Brain microvascular endothelial cell (primary cell): ENCODE measurements around the gene CCL19.

ENCODE experiments used
- DNase-seq: peaks from one replicate; pipeline ENCODE4 v3.0.0-alpha.2; 2020
- H3K27ac ChIP-seq: fragments of 250-450 bp; sonication (Bioruptor Pico); 2 replicates; pipeline ENCODE4 v1.5.1; 2020; ENCODE audit warnings: mild to moderate bottlenecking, moderate library complexity
- H3K27me3 ChIP-seq: fragments of 250-450 bp; sonication (Bioruptor Pico); replicated peaks from 2 replicates; pipeline ENCODE4 v1.5.1; 2020; ENCODE audit warnings: mild to moderate bottlenecking
- H3K36me3 ChIP-seq: fragments of 250-450 bp; sonication (Bioruptor Pico); replicated peaks from 2 replicates; pipeline ENCODE4 v1.5.1; 2020; ENCODE audit warnings: mild to moderate bottlenecking
- H3K4me3 ChIP-seq: 2 replicates; pipeline ENCODE4 v1.5.1; 2011; ENCODE audit warnings: low read depth, mild to moderate bottlenecking, control low read depth, low read length, moderate library complexity
- in situ Hi-C: cut with HindIII; loops from 2 replicates; pipeline ENCODE4 v1.10.0; 2017; ENCODE audit warnings: low sequenced_read_pairs, low pct_ligation_motif_present
- TF ChIP-seq, protein P1 (sequence below): IDR thresholded peaks from 2 replicates; pipeline ENCODE4 v1.5.1; 2011; ENCODE audit warnings: low read depth, mild to moderate bottlenecking, moderate library complexity, low read length, control low read depth, inconsistent platforms; ENCODE audit errors: missing control alignments

CCL19 gene

DNA sequence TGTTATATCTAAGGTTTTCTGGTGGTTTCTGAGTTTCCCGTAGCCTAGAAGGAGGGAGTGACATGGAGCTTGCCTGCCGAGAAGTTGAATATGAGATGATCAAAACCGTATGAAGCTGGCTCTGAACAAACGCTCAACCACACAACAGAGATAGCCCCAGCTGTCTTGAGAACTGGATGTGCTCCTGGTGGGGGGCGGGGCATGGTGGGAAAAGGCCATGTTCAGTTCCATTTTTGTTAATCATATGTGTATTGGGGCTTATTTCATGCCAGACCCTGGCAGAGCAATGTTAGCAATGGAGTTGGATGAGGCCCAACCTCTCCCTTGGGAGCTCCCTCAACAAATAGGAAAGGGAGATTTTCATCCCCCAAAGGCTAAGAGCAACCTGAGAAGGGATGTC lies 4.8 kb downstream of the CCL19 start:
- no peak for DNase-seq
- in situ Hi-C loops = no loop called here
- Histone ChIP-seq H3K4me3 (no peak overlapping the region), H3K36me3 (no peaks in the 10 kb centered on the region), H3K27me3 (no peaks in the 10 kb centered on the region), H3K27ac (no peak overlapping the region)
- TF ChIP-seq, protein P1, sequence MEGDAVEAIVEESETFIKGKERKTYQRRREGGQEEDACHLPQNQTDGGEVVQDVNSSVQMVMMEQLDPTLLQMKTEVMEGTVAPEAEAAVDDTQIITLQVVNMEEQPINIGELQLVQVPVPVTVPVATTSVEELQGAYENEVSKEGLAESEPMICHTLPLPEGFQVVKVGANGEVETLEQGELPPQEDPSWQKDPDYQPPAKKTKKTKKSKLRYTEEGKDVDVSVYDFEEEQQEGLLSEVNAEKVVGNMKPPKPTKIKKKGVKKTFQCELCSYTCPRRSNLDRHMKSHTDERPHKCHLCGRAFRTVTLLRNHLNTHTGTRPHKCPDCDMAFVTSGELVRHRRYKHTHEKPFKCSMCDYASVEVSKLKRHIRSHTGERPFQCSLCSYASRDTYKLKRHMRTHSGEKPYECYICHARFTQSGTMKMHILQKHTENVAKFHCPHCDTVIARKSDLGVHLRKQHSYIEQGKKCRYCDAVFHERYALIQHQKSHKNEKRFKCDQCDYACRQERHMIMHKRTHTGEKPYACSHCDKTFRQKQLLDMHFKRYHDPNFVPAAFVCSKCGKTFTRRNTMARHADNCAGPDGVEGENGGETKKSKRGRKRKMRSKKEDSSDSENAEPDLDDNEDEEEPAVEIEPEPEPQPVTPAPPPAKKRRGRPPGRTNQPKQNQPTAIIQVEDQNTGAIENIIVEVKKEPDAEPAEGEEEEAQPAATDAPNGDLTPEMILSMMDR = no peak

DNA sequence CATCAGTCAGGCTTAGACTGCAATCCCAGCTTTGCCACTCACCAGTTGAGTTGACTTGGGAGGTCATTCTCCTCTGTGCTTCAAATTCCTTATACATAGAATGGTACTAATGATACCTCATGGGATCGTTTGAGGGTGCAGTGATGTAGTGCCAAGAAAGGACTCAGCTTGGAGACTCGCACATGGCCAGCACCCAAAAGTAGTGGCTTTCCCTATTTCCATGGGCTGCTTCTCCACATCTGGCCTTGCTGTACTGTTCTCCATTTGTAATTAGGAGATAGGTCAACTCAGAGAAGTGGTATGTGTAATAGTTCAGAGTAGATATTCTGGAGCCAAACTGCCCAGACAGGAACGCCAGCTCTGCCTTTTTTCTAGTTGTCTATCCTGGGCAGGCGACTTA lies 5.5 kb downstream of the CCL19 start:
- TF ChIP-seq, protein P1 = no peak
- H3K4me3 ChIP-seq = no peak overlapping the region

DNA sequence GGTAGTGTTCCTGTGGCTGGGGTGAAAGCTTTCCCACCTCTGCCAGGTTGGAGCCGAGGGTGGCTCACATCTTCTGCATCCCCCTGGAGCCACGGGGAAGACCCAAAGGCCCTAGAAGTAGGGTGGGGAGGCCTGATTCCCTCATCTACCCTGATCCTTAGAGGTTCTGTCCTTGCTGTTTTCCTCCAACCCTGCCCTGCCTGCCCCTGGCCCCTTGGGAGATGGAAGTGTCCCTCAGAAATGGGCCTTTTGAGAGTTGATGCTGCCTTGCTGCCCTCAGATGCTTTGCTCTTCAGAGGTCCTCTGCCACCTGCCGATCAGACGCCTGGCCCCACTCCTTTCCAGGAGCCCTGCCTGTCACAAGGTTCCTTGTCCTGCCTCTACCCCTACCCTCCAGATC lies 6.3 kb downstream of the CCL19 start:
- no peak overlapping the region for H3K27ac ChIP-seq
- H3K36me3 ChIP-seq = no peaks in the 10 kb centered on the region
- in situ Hi-C loops = no loop called here
- no peak for DNase-seq
- H3K4me3 ChIP-seq = no peak overlapping the region
- no peaks in the 10 kb centered on the region for H3K27me3 ChIP-seq
- TF ChIP-seq, protein P1 = no peak

More for the DNA sequence above, 5.5 kb downstream of the CCL19 start:
- Histone ChIP-seq H3K27ac (no peak overlapping the region), H3K27me3 (no peaks in the 10 kb centered on the region), H3K36me3 (no peaks in the 10 kb centered on the region)
- in situ Hi-C loops = no loop called here
- no peak for DNase-seq

DNA sequence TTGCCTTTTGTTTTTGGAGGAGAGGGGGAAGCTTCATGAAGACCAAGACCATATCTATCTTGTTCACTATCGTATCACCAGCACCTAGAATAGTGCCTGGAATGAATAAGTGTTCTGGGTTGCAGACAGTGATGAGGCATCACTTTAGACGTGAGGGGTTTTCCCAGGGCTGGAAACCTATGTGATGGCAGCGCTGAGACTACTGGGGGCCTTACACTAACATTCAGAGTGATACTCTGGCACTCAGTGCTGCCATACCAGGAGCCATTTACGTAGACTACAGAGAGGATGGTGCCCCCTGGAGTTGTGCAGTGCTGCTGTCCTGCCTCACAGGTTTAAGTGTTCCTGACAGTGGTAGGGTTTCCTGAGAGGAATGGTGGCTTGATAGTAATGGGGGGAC lies 6.9 kb downstream of the CCL19 start:
- Histone ChIP-seq H3K27me3 (no peaks in the 10 kb centered on the region), H3K36me3 (no peaks in the 10 kb centered on the region), H3K4me3 (no peak overlapping the region), H3K27ac (no peak overlapping the region)
- TF ChIP-seq, protein P1 = no peak
- no peak for DNase-seq
- in situ Hi-C loops = no loop called here

DNA sequence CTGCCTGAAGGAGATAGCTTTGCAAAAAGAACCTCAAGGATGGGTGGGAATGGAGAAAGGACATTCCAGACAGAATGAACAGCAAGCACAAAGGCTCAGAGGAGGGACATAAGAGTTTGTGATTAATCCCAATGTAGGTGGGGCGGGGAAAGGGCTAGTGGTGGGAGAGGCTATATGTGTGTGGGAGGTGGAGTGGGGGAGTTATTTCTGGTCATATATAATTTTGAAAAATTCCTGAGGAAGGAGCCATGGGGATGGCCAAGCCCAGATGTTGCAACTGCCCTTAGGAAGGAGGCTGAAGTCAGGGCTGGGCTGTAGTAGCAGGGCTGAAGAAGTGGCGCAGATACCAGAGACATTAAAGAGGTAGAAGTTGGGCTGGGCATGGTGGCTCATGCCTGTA lies 15.2 kb downstream of the CCL19 start:
- Histone ChIP-seq H3K27me3 (no peaks in the 10 kb centered on the region), H3K27ac (no peak overlapping the region), H3K36me3 (no peaks in the 10 kb centered on the region), H3K4me3 (no peak overlapping the region)
- in situ Hi-C loops = no loop called here
- DNase-seq = no peak
- TF ChIP-seq, protein P1 = no peak

DNA sequence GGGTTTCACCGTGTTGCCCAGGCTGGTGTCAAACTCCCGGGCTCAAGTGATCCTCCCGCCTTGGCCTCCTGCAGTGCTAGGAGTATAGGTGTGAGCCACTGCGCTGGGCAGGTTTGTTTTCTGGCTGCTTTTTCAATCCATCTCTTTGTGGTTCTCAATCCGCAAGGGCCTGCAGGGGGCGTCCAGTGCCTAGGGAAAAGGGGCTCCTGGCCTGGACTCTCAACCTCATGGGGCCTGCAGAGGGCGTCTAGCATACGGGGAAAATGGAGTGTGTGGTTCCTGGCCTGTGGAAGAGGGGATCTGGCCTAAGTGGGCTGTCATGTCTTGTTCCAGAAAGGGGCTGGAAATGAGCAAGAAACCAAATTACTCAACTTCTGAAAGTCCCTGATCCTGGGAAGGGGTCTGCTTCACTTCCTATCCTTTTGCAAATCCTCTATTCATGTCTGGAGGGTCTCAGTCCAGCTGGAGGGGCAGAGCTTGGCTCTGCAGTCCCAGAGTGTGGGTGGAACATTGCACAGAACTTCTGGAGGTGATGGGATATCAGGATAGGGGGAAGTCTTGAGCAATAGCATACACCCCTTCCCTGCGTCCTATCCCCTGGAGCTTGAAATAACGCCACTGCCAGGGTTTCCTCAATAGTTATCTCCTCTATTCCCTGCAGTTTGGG lies 15.9 kb downstream of the CCL19 start:
- Histone ChIP-seq H3K36me3 (no peaks in the 10 kb centered on the region), H3K4me3 (no peak overlapping the region), H3K27me3 (no peaks in the 10 kb centered on the region), H3K27ac (no peak overlapping the region)
- in situ Hi-C loops = no loop called here
- peak; percentile 72 for DNase-seq
- TF ChIP-seq, protein P1 = peak; percentile 98
